Measurements from ENCODE around the gene TEX22.

The TEX22 gene

DNA sequence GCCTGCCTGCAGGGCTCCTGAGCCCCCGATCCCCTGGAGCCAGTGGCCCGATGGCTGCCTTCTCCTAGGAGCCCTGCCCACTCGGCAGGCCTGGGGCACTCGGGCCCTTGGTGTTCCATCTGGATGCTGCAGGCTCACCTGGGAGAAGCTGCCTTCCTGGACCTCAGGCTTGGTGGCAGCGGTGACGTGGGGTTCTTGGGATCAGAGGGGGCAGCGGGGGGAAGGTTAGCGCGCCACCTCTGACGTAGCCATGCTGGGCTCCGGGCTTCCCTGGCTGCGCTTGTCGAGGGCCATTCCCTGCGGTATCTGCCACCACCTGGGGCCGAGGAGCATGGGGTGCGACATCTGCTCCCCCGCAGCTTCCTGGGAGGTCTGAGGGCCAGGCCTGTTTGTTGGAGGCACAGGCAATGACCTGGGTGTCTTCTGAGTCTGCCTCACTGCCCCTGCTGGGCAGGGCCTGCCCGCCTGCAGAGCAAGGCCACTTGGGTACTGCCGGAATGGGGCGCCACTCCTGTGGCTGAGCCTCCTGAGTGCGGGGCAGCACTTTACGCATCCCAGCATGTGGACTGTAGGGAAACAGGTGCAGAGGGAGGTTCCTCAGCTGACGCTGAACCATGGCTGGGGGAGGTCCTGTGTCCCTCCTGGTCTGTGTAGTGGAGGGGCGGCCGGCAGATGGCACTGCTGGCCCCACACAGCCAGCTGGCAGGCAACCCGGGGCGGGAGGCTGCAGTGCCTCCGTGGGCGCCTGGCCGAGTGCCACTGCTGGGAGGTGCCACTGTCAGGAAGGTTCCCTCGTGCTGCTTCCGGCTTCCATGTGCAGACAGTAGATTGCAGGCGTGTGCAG is 41.6 kb downstream of the TEX22 start:
- DNase-seq (ENCODE audit: low read depth), result no peak

DNA sequence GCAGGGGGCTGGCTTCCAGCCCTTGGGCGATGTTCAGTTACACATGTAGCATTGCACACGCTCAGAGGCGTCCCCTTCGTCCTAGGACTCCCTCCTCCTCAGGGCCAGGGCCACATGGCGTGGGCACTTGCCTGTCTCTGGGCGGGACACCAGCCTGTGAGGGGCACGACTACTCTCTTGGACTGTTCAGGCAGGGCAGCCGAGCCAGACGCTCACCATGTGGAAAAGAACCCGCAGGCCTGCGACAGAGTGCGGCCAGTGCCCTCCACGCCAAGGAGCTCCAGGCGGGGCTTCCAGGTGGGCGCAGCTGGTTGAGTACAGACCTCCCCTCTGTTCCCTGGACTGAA is 42.2 kb downstream of the TEX22 start:
- no peak for DNase-seq (ENCODE audit: low read depth)

DNA sequence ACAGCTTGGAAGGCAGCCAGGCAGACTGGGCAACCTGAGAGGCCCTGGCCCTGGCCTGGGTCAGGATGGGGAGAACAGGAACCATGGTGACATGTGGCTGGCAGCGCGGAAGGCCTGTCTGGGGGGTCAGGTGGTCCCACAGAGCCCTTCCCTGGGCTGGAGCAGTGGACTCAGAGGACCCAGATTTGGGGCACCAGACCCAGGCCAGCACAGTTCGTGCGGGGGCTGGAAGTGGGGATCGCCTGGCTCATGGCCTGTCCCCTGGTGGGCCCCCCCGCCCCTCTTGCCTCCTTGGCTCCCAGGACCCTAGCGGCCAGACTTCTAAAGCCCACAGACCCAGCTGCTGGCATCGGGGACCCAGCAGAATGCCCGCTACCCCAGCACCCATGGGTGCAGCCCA is 42.7 kb downstream of the TEX22 start:
- DNase-seq (ENCODE audit: low read depth), result no peak

DNA sequence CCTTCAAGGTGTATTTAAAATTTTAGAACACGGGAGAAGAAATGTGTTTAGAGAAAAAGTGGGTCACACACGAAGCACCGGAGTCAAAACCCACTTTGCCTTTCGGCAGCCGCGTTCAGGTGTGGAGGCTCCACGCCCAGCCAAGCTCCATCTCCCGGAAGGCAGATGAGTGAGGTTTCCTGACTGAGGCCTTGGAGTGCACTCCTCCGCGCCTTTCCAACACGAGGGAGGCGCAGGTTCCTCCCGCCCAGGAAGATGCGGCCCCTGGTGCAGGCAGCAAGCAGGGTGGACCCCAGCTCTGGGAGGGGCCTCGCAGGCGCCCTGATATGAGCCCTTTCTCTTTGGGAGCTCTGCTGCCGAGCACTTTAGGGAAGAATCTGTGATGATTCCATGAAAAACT is 43.8 kb downstream of the TEX22 start:
- DNase-seq (ENCODE audit: low read depth), result no peak

DNA sequence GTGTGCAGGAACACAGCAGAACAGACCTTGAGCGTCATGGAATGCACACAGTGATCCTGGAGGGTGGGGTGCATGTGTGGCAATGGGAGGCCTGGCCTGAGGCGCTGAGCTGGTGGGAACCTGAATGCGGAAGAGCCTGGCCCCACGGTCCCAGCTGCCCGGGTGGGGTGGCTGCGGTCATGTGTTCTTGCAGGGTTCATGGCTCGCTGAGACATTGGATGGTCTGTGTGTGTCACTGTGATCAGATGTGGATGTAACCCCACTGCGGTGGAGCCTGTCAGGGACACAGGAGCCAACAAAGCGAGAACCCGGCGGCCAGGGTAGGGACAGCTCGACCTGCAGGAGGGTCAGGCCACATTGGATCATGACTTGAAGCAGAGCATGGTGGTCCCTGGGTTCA is 44.5 kb downstream of the TEX22 start:
- DNase-seq (ENCODE audit: low read depth), result no peak

DNA sequence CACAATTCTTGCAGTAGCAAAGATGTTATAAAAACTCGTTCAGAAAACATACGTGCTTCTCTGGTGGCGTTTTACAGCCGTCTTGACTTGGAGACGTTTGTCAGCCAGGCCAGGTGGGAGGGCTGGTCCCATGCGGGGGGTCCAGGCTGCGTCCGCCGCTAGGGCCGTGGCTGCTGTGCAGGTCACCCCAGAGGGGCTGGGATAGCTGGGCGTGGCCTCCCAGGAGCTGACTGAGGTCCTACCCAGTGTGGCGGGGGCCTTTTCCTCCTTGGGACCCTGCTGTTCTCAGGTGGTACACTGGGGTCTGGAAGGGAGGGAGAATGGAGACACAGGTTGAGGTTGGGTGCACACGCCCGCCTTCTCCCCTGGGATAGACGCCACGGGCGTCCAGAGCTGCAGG is 46.5 kb downstream of the TEX22 start:
- DNase-seq (ENCODE audit: low read depth), result no peak

DNA sequence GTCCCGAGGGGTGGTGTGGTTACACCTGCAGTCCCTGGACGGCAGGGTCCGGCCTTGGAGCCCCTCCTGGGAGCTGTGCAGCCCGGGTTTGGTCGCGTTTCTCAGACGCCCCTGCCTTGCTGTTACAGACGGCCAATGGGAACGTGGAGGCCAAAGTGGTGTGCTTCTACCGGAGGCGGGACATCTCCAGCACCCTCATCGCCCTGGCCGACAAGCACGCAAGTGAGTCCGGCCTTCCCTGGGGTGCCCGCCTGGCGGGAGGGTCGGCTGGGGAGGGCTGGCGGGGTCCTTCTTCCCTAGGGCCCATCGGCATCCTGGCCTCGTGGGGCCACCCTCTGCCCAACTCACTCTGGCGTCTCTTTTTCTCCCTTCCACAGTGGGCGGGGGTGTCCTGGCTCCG is 47.0 kb downstream of the TEX22 start:
- DNase-seq (ENCODE audit: low read depth), result no peak

DNA sequence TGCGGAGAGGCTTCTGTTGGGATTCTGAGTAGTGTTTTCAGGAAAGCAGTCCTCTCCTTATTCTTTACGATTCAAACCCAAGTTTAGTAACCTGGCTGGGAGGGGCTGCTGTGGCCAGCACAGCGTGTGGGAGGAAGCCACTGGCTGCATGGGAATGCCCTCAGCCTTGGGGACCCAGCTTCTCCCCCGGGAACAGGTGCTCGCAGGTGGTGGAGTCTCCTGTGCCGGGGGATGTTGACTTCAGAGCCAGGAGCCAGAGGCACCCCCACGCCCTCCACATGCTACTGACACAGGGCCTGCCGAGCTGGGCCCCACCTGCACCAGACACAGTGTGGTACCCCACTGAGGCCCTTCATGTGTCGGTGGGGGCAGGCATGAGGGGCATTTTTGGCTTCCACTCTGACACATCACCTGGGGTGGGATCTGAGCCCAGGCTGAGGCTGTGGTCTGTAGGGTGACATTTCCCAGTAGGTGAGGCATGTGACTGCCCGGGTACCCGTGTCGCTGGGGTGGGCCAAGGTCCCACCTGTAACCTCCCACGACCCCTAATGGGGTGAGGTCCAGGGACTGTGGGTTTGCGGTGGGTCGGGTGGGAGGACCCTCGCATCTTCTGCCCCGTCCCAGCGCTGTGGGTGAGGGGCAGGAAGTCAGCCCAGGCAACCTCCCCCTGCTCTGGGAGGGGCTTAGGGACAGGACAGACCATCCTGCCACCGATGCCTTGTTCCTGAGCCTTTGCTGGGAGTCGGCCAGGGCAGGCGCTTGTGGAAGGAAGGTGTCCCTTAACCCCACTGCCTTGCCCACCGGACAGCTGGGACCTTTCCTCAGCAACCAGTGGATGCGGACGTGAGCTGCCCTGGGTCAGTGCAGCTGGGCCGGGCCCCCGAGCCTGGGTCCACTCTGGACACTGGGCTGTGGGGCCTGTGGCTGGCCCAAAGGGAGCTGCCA is 47.8 kb downstream of the TEX22 start:
- no peak for DNase-seq (ENCODE audit: low read depth)

DNA sequence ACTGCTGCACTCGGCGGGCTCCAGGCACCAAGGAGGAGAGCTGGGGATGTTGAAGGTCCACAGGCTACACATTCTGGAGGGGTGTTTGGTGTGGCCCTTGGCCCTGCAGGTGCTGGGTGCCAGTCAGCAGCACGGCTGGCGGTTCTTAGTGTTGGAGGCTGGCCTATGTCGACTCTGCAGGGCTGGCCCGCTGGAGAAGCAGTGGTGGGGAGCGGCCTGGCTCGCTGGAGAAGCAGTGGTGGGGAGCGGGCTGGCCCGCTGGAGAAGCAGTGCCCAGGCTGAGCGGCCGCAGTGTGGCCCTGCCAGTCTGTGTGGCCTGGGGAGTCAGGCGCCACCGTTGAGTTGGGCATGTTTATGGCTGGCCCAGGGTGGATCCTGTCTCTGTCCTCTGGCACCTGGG is 48.6 kb downstream of the TEX22 start:
- DNase-seq (ENCODE audit: low read depth), result no peak

DNA sequence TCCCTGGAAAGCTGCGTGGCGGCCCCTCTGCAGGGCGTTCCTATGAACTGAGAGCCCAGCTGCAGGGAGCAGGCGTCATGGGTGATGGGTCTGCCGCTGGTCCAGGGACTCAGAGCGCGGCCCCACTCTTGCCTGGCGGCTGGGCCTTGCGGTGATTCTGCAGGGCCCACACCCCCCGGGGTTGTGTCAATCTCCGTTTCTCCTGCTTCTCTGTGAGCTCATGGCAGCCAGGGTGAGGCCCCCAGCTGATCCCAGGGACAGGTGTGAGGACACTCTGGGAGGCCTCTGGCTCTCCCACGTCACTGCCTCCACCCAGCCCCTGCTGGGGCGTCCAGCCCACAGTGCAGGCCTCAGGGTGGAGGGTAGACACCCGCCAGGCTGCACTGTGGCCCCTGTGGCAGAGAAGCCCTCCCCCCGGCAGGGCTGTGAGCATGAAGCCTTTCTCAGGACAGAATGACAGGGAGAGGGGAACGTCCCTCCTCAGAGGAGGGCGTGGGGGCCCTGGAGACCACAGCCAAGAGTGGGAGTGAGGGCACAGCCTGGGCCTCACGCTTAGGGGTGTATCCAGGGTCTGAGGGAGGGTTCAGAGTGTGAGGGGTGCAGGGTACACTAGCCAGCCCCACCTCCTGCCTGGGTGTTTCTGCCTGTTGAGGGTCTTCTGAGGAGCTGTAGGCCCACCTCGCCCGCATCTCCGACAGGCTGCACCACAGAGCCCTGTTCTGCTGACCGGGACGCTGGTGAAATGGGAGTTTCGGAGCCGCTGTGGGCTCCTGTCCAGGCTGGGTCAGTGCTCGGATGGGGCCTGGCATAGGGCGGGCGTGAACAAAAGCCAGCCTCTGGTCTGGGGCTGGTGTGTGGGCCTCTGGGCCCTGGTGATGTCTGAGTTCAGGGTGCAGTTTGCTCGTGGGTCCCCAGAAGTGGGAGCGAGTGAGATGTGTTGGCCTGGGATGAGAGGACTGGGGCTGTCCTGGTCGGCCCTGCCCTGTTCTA is 49.6 kb downstream of the TEX22 start:
- DNase-seq (ENCODE audit: low read depth), result no peak

DNA sequence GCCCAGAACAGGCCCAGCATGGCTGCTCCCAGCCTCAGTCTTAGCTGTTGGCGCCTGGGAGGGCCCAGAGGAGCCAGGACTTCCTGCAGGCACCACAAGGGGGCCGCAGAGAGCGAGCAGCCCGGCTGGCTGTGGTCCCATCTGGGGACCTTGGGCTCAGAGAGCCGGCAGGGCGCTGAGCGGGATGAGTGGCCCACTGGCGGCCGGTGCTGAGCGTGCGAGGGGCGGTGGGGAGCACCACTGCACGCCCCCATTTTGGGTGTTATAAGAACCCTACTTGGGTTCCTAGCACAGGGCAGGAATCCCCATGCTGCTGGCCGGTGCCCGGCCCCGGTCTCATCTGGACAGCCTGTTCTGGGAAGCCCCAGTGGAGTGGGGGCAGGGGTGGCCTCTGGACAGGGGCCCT is 50.4 kb downstream of the TEX22 start:
- peak; percentile 42 for DNase-seq (ENCODE audit: low read depth)

DNA sequence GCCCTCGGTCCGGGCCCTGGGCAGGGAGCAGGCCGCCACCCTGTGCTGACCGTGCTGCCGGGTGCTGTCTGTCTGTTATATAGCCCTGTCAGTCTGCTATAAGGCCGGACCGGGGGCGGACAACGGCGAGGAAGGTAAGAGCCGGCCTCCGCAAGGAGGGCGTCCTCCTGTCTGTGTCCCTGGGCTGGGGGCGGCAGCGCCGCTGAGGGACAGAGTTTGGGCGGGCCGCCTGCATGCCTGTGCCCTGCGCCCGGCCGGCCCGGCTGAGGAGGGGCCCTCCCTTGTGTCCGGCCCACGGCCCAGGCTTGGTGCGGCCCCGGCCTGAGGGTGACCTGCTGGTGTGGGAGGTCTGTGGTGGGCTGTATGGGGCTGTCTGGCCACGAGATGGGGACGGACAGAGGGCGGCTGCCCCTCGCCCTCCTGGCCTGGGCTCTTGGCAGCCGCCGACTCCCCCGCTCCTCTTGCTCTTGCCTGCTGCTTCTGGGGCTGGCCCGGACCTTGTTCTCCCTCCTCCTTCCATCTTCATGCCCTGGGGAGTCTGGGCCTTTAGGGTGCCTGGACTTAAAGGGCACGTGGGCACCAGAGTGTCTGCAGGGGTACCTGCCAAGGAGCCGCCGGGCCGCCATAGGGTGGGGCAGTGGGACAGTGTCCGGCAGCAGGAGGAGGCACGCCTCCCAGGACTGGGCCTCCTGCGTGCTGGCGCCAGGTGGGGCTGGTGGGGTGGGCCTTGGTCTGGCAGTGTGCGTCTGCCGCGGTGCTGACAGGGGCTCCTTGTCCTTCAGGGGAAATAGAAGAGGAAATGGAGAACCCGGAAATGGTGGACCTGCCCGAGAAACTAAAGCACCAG is 51.2 kb downstream of the TEX22 start:
- DNase-seq (ENCODE audit: low read depth), result no peak

DNA sequence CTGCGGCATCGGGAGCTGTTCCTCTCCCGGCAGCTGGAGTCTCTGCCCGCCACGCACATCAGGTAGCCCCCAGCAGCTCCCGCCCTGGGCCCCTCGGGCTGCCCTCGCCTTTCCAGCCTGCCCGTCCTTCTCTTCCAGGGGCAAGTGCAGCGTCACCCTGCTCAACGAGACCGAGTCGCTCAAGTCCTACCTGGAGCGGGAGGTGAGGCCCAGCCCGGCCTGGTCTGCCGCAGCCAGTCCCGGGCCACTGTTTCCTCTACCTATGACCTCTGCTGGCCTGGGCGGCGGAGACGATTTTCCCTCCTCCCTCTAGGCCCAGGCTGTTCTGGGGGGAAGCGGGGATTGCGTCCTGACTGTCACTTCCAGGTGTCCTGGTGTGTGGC is 51.8 kb downstream of the TEX22 start:
- DNase-seq (ENCODE audit: low read depth), result no peak

DNA sequence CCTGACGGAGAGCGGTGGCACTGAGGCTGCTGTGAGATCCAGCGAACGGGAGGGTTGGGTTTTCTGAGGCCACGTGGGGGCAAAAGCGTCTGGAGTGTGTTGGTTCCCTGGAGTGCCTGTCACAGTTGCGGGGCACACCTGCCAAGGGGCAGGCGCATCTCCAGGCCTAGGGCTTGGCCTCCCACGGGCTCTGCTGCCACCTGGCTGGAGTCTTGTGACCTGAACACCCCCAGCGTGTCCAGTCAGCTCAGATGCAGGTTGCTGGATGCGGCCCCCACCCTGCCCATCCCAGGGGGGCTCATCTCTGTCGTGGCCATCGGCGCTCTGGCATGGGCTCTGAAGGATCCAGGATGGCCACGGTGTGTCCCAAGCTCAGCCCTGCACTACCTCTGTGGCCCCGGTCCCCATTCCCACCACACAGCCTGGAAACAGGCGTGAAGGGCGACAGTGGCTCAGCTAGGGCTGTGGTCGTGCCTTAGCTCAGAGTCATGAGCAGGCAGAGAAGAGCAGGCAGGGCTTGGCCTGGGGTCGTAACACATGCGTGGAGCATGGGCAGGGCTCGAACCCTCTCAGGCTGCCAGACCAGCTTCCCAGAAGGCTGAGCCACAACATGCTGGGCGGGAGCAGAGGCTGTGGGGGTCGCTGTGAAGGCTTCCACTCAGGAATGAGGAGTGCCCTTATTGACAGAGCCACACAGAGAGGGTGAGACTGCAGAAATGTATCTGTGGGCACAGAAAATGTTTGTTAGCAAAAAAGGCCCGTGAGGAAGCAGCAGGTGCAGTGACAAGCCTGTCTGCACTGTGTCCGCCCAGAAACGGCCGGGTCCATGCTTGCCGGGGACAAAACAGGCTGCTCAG is 52.8 kb downstream of the TEX22 start:
- no peak for DNase-seq (ENCODE audit: low read depth)

DNA sequence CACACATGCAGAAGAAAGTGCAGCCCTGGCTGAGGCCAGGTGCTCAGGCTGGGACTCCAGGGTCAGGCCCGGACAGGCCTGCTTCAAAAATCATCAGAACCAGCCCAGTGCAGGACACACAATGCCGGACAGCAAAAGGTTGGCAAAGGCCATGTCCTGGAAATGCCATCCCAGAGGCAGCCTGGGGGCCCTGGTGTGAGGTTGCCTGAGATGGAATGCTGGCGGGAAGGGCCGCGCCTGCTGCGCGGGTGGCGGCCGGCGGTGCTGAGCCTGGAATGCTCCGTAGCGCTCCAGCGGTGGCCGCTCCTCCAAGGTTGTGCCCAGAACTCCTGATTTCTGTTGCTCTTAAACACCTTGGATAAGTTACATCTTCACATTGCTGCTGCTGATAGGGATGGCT is 54.6 kb downstream of the TEX22 start:
- no peak for DNase-seq (ENCODE audit: low read depth)

DNA sequence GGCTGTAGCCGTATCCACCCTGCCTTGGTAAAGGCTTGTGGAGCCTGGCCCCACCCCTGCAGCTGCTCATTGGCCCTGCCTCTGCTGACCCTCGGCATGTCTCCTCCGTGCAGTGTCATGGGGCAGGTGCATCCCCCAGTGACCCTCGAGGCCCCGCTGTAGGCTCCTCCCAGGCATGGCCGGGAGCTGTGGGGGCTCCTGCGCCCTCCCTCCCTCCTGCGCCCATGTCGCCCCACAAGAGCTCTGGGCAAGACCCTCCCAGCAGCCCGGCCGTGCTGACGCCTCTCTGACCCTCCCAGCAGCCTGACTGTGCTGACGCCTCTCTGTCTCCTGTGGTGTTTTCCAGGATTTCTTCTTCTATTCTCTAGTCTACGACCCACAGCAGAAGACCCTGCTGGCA is 55.5 kb downstream of the TEX22 start:
- DNase-seq (ENCODE audit: low read depth), result no peak

DNA sequence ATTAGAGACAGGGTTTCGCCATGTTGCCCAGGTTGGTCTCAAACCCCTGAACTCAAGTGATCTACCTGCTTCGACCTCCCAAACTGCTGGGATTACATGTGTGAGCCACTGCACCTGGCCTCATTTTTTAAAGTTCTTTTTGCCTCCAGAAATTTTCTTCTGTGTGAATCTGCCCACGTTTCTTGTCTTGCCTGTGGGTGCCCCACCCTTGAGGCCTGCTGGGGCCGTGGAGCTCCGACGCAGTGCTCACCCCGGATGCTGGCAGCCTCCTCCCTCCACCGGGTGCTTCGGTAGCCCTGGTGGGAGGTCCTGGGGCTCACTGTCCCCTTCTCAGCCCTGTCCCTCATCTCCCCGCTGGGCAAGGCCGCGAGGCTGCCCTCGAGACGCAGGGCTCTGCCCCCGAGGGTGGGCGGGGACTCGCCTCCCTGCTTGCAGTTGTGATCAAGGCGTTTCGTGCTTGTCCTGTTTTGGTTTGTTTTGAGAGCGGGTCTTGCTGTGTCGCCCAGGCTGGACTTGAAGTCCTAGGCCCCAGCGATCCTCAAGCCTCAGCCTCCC is 56.8 kb downstream of the TEX22 start:
- no peak for DNase-seq (ENCODE audit: low read depth)

DNA sequence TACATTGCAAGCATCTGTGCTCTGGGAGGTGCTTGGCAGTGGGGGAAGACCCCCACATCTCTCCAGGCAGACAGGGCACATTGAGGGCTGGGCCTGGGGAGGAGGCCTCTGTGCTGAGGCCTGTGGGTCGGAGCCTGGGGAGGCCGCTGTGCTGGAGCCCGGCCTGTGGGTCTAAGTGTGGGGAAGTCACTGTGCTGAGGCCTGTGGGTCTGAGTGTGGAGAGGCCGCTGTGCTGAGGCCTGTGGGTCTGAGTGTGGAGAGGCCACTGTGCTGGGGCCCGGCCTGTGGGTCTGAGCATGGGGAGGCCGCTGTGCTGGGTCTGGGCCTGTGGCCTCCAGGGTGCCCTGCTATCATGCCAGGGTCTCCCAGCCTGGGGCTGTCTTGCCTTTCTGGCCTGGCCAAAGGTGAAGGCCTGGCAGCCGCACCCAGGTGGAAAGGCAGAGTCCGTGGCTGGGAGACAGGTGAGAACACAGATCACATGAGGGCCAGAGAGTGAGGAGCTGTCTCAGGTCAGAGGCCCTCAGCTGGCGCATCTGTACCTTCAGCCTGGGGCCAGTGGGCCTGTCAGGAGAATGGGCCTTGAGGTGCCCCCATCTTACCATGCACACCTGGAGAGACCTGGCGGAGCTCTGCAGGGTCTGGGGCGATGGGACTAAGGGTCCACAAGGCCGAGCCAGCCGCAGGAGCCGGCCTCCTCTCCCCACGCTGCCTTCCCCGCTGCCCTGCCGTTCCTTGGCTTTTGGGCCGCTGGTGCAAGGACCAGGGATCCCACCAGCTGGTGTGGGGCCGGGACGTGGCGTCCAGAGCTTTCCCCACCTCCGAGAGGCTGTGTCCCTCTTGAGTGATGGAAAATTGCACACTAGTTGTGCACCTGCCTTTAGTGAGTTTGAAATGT is 57.7 kb downstream of the TEX22 start:
- DNase-seq (ENCODE audit: low read depth), result no peak
